Measurements from ENCODE around the gene FNBP1. TPM values are rescaled to one million over a fixed set of nuclear protein-coding genes. Genes with fewer than 3 reads are reported as not detected.

FNBP1 gene
- total RNA-seq, 1 experiment from 2014 or later = 43.6 TPM

GRCh38 chr9:130053504-130054324 lies 10.7 kb upstream of the FNBP1 start, which contains the start of gene GPR107 (continued):
- TF ChIP-seq, protein P1, sequence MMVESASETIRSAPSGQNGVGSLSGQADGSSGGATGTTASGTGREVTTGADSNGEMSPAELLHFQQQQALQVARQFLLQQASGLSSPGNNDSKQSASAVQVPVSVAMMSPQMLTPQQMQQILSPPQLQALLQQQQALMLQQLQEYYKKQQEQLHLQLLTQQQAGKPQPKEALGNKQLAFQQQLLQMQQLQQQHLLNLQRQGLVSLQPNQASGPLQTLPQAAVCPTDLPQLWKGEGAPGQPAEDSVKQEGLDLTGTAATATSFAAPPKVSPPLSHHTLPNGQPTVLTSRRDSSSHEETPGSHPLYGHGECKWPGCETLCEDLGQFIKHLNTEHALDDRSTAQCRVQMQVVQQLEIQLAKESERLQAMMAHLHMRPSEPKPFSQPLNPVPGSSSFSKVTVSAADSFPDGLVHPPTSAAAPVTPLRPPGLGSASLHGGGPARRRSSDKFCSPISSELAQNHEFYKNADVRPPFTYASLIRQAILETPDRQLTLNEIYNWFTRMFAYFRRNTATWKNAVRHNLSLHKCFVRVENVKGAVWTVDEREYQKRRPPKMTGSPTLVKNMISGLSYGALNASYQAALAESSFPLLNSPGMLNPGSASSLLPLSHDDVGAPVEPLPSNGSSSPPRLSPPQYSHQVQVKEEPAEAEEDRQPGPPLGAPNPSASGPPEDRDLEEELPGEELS (CRISPR knock-in tag; IDR thresholded peaks at IDR 0.05) = peak; percentile 64; the same call in 1 of the 2 replicates
- no peak for TF ChIP-seq RORB (CRISPR knock-in tag; IDR thresholded peaks at IDR 0.05)
- TF ChIP-seq HMGXB4 (CRISPR knock-in tag; IDR thresholded peaks at IDR 0.05) = peak; percentile 89; the same call in 1 of the 2 replicates
- TF ChIP-seq ETV6 (CRISPR knock-in tag; IDR thresholded peaks at IDR 0.05) = peak; percentile 61; the same call in 1 of the 2 replicates
- peak; percentile 57 for TF ChIP-seq SP1 (CRISPR knock-in tag; conservative IDR thresholded peaks at IDR 0.05)
- TF ChIP-seq, protein P2, sequence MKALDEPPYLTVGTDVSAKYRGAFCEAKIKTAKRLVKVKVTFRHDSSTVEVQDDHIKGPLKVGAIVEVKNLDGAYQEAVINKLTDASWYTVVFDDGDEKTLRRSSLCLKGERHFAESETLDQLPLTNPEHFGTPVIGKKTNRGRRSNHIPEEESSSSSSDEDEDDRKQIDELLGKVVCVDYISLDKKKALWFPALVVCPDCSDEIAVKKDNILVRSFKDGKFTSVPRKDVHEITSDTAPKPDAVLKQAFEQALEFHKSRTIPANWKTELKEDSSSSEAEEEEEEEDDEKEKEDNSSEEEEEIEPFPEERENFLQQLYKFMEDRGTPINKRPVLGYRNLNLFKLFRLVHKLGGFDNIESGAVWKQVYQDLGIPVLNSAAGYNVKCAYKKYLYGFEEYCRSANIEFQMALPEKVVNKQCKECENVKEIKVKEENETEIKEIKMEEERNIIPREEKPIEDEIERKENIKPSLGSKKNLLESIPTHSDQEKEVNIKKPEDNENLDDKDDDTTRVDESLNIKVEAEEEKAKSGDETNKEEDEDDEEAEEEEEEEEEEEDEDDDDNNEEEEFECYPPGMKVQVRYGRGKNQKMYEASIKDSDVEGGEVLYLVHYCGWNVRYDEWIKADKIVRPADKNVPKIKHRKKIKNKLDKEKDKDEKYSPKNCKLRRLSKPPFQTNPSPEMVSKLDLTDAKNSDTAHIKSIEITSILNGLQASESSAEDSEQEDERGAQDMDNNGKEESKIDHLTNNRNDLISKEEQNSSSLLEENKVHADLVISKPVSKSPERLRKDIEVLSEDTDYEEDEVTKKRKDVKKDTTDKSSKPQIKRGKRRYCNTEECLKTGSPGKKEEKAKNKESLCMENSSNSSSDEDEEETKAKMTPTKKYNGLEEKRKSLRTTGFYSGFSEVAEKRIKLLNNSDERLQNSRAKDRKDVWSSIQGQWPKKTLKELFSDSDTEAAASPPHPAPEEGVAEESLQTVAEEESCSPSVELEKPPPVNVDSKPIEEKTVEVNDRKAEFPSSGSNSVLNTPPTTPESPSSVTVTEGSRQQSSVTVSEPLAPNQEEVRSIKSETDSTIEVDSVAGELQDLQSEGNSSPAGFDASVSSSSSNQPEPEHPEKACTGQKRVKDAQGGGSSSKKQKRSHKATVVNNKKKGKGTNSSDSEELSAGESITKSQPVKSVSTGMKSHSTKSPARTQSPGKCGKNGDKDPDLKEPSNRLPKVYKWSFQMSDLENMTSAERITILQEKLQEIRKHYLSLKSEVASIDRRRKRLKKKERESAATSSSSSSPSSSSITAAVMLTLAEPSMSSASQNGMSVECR (CRISPR knock-in tag; IDR thresholded peaks at IDR 0.05; ENCODE audit: borderline replicate concordance) = 0 out of 2 replicates have a peak, but pooled peaks have one; percentile 85
- no peak for TF ChIP-seq ZNF671 (CRISPR knock-in tag; IDR thresholded peaks at IDR 0.05)
- TF ChIP-seq PRDM15 (CRISPR knock-in tag; IDR thresholded peaks at IDR 0.05) = peak; percentile 29; the same call in 1 of the 2 replicates
- TF ChIP-seq, protein P3, sequence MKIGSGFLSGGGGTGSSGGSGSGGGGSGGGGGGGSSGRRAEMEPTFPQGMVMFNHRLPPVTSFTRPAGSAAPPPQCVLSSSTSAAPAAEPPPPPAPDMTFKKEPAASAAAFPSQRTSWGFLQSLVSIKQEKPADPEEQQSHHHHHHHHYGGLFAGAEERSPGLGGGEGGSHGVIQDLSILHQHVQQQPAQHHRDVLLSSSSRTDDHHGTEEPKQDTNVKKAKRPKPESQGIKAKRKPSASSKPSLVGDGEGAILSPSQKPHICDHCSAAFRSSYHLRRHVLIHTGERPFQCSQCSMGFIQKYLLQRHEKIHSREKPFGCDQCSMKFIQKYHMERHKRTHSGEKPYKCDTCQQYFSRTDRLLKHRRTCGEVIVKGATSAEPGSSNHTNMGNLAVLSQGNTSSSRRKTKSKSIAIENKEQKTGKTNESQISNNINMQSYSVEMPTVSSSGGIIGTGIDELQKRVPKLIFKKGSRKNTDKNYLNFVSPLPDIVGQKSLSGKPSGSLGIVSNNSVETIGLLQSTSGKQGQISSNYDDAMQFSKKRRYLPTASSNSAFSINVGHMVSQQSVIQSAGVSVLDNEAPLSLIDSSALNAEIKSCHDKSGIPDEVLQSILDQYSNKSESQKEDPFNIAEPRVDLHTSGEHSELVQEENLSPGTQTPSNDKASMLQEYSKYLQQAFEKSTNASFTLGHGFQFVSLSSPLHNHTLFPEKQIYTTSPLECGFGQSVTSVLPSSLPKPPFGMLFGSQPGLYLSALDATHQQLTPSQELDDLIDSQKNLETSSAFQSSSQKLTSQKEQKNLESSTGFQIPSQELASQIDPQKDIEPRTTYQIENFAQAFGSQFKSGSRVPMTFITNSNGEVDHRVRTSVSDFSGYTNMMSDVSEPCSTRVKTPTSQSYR (CRISPR knock-in tag; IDR thresholded peaks at IDR 0.05) = no peak
- TF ChIP-seq, protein P4, sequence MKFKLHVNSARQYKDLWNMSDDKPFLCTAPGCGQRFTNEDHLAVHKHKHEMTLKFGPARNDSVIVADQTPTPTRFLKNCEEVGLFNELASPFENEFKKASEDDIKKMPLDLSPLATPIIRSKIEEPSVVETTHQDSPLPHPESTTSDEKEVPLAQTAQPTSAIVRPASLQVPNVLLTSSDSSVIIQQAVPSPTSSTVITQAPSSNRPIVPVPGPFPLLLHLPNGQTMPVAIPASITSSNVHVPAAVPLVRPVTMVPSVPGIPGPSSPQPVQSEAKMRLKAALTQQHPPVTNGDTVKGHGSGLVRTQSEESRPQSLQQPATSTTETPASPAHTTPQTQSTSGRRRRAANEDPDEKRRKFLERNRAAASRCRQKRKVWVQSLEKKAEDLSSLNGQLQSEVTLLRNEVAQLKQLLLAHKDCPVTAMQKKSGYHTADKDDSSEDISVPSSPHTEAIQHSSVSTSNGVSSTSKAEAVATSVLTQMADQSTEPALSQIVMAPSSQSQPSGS (CRISPR knock-in tag; IDR thresholded peaks at IDR 0.05; ENCODE audit: borderline replicate concordance, low read depth) = no peak
- no peak for TF ChIP-seq RELA (CRISPR knock-in tag; IDR thresholded peaks at IDR 0.05; ENCODE audit: borderline replicate concordance)
- TF ChIP-seq ESRRA (CRISPR knock-in tag; IDR thresholded peaks at IDR 0.05; ENCODE audit: borderline replicate concordance) = 0 out of 2 replicates have a peak, but pooled peaks have one; percentile 27
- TF ChIP-seq NR2C2 (CRISPR knock-in tag; IDR thresholded peaks at IDR 0.05) = peak; percentile 77; the same call in 1 of the 2 replicates
- TF ChIP-seq, protein P5, sequence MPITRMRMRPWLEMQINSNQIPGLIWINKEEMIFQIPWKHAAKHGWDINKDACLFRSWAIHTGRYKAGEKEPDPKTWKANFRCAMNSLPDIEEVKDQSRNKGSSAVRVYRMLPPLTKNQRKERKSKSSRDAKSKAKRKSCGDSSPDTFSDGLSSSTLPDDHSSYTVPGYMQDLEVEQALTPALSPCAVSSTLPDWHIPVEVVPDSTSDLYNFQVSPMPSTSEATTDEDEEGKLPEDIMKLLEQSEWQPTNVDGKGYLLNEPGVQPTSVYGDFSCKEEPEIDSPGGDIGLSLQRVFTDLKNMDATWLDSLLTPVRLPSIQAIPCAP (CRISPR knock-in tag; IDR thresholded peaks at IDR 0.05) = peak; percentile 54; the same call in 1 of the 2 replicates
- TF ChIP-seq FOXK1 (CRISPR knock-in tag; IDR thresholded peaks at IDR 0.05) = peak; percentile 82
- TF ChIP-seq TEAD1 (CRISPR knock-in tag; IDR thresholded peaks at IDR 0.05) = no peak
